HG03378 (cell line): ENCODE results near the gene FGF14.

ENCODE experiments used
- ATAC-seq: cut with Tn5 transposase; IDR thresholded peaks from one replicate; pipeline ENCODE4 v1.9.1; 2021; ENCODE audit warnings: mild to moderate bottlenecking, moderate library complexity; ENCODE audit not compliant: unreplicated experiment

The FGF14 gene

GRCh38 chr13:102369302-102369701, 32.5 kb downstream of the FGF14 start:
- no peak for ATAC-seq

GRCh38 chr13:102367836-102368235, 34.0 kb downstream of the FGF14 start:
- ATAC-seq: no peak

GRCh38 chr13:102361113-102361512, 40.7 kb downstream of the FGF14 start:
- ATAC-seq: no peak

GRCh38 chr13:102359264-102359663, 42.6 kb downstream of the FGF14 start:
- no peak for ATAC-seq

GRCh38 chr13:102355251-102355650, 46.6 kb downstream of the FGF14 start:
- ATAC-seq: no peak

GRCh38 chr13:102354011-102354410, 47.8 kb downstream of the FGF14 start:
- ATAC-seq: no peak

- ATAC-seq: no peak
Observed at GRCh38 chr13:102351521-102351920, 50.3 kb downstream of the FGF14 start.

GRCh38 chr13:102347490-102347889, 54.4 kb downstream of the FGF14 start:
- no peak for ATAC-seq

- ATAC-seq: no peak
Observed at GRCh38 chr13:102346769-102347168, 55.1 kb downstream of the FGF14 start.

GRCh38 chr13:102344410-102344809, 57.4 kb downstream of the FGF14 start:
- ATAC-seq: no peak

- no peak for ATAC-seq
Observed at GRCh38 chr13:102333320-102334198, 68.3 kb downstream of the FGF14 start.

GRCh38 chr13:102328909-102329308, 72.9 kb downstream of the FGF14 start:
- peak; percentile 91 for ATAC-seq

GRCh38 chr13:102327119-102327617, 74.7 kb downstream of the FGF14 start:
- no peak for ATAC-seq

- ATAC-seq: no peak
Observed at GRCh38 chr13:102326381-102327118, 75.3 kb downstream of the FGF14 start.

- no peak for ATAC-seq
Observed at GRCh38 chr13:102325321-102325720, 76.5 kb downstream of the FGF14 start.

- ATAC-seq: no peak
Observed at GRCh38 chr13:102323505-102323904, 78.3 kb downstream of the FGF14 start.

GRCh38 chr13:102323012-102323411, 78.8 kb downstream of the FGF14 start:
- ATAC-seq: no peak

- no peak for ATAC-seq
Observed at GRCh38 chr13:102322211-102322610, 79.6 kb downstream of the FGF14 start.

GRCh38 chr13:102318233-102318632, 83.6 kb downstream of the FGF14 start:
- no peak for ATAC-seq

- no peak for ATAC-seq
Observed at GRCh38 chr13:102317593-102317992, 84.3 kb downstream of the FGF14 start.

GRCh38 chr13:102316732-102317131, 85.1 kb downstream of the FGF14 start:
- no peak for ATAC-seq

- no peak for ATAC-seq
Observed at GRCh38 chr13:102312841-102313240, 89.0 kb downstream of the FGF14 start.
